DMS 273 treated with DMSO at 0.1 percent for 48 hours (cell line): ENCODE data around the gene NCBP3.
"Not testable (repeated sequence)": the region's sequence is repeated elsewhere in the genome, so short reads cannot be mapped to it uniquely, and the experiment has no call there.

Experiments used
- DNase-seq: peaks from one replicate; lab custom pipeline; 2025; lab: John Stamatoyannopoulos, UW

Gene NCBP3

DNA sequence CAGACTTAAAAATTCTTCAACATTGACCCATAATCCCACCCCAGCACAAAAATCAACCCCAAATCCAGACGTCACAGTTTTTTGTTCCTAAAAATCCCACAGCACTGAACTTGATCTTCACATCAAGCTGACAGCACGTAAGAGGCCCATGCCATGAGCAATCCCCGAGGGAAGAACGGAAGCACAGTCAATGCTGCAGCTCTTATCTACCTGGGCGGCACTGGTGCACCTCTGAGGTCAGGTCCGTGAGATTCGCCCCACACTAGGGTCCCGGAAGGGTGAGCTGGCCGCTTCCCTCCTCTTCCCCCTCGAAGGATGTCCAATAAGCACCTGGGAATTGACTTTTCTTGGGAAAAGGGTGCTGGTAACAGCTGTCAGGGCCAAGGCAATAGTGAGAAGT, 33.8 kb downstream of the NCBP3 start:
- no peak for DNase-seq

DNA sequence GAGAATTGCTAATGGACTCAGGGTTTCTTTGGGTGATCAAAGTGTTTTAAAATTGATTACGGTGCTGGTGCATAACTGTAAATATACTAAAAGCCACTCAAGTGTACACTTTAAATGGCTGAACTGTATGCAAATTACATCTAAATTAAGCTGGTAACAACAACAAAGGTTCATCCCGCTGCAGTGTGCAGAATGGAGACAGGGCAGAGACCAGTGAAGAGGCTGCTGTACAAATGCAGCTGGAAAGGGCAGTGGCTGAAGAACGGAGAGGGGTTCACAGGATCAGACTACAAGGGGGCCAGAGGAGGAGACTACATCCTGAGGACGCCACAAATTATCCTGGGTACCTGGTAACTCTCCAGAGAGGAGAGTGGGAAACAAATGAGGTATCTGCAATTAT, 36.0 kb downstream of the NCBP3 start:
- no peak for DNase-seq

DNA sequence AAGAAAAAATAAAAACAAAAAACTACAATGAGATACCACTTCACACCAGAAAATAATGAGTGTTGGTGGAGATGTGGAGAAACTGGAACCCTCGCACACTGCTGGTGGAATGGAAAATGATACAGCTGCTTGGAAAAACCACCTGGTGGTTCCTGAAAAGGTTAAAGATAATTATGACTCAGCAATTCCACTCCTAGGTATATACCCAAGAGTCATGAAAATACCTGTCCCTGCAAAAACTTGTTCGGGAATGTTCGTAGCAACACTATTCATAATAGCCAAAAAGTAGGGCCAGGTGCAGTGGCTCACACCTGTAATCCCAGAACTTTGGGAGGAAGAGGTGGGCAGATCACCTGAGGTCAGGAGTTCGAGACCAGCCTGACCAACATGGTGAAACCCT, 36.9 kb downstream of the NCBP3 start:
- no peak for DNase-seq

DNA sequence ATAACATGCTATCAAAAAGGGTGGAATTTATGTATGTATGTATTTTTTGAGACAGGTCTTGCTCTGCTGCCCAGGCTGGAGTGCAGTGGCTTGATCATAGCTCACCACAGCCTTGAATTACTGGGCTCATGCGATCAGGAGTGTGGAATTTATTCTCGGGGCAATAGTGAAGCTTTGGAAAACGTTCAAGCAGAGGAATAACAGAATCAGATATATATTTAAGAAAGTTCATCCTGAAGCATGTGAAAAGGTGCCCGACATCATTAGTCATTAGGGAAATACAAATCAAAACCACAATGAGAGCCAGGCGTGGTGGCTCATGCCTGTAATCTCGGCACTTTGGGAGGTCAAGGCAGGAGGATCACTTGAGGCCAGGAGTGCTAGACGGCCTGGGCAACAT, 37.3 kb downstream of the NCBP3 start:
- no peak for DNase-seq

DNA sequence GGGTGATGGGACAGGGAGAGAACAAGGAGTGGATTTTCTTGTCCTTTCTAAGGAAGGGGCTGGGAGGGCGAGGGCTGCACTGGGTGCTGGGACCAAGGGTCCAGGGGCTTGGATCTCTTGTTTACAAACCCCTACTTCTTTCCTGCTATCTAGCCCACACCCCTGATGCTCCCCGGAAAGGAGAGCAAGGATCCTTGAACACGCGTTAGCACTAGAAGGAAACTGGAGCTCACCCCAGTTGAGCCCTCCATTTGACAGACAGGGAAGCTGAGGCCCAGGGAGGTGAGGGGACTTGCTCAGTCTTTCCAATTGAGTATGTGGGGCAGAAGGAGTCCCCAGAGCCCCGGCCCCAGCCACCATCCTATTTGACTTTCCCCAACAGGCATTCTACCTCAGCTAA, 40.5 kb downstream of the NCBP3 start:
- no peak for DNase-seq

DNA sequence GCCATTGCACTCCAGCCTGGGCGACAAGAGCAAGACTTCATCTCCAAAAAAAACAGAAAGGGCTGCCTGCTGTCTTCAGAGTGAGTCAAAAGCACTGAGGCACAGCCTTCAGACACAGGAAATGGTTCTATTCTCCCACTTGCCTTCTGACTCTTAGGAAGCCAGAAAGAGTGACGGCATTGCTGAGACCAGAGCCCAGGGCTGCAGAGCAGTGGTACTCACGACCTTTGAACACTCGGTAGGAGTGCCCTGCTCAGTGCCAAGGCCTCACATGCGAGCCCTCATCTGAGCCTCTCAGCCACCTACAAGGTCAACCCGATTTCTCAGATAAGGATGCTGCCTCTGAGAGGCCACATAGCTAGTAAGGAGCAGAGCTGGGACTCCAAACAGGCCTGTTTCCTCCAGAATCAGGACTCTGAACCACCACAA, 41.5 kb downstream of the NCBP3 start:
- DNase-seq: no peak

DNA sequence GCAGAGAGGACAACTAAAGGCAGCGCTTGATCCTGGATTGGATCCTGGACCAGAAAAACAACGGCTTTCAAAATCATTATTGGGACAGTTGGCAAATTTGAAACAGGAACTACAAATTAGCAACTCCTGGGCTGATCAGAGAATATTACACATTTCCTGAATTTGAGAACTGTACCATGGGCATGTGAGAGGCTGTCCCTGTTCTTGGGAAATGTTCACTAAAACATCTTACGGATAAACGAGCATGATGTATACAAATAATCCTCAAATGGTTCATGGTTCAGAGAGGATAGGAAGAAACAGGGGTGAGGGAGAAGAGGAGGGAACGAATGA, 42.8 kb downstream of the NCBP3 start:
- DNase-seq: no peak

DNA sequence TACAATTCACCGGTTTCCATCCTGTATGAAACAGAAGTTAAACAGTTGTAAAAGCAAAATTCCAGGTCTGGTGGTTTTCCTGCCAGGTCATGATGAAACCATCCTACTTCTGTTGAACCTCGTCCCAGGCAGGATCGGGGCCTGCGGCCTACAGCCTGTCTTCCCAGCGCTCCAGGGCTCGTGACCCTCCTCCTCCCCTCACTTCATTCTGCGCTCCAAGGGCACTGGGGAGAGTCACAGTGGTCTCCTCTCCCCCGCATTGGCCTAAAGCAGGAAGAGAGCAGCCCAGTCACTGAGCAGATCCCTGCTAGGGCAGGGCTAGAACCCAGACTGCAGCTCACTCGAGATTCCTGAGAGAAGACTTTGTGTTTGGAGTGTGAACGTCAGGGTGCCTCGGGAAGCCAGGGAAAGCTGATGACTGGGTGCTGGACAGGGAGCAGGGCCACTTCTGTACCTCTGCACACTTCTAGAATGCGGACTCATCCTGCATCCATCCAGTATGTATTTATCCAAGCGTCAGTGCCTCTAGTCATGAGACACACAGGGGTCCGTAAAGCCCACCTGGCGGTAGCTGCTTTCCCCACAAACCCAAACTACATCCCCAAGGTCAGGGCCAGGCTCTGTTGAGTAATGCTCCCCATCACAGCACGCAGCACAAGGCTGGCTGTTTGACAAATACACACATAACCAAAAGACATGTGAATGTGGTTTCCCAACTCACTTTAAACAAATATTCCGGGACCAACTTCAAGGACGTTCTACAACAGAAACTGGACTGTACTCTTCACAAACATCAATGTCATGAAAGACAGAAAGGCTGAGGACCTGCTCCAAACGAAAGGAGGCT, 43.4 kb downstream of the NCBP3 start:
- DNase-seq: no peak

DNA sequence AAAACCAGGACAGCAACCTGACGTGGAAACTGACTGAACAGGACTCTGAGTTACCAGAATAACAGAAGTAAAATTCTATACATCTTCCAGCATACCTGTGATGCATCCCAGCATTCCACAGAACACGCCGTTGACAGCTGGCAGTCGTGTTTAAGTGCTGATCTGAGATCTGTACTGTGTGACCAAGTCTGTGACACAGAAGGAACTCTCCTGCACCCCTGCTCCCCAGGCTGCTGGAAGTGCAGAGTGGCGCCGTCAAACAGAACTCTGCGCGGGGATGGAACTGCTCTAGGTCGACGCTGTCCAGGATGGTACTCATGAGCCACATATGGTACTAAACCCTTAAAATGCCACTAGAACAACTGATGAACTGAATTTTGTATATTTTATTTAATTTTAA, 44.3 kb downstream of the NCBP3 start:
- no peak for DNase-seq

DNA sequence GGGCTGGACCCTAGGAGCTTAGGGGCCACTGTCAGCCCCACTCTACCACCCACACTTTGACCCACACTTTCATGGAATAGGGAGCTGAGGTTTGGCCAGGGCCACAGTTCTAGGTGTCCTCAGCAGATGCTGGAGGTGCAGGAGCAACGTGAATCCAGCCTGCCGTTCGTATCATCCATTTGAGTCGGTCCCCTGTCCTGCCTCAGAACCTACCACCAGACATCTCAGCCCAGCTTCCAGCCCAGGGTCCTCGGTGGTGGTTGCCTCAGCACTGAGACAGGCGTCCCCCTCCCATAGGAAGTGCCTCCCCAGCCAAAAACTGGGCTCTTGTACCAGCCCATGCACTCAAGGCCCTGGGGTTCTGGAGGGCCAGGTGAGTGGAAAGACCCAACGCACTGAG, 44.7 kb downstream of the NCBP3 start:
- no peak for DNase-seq

DNA sequence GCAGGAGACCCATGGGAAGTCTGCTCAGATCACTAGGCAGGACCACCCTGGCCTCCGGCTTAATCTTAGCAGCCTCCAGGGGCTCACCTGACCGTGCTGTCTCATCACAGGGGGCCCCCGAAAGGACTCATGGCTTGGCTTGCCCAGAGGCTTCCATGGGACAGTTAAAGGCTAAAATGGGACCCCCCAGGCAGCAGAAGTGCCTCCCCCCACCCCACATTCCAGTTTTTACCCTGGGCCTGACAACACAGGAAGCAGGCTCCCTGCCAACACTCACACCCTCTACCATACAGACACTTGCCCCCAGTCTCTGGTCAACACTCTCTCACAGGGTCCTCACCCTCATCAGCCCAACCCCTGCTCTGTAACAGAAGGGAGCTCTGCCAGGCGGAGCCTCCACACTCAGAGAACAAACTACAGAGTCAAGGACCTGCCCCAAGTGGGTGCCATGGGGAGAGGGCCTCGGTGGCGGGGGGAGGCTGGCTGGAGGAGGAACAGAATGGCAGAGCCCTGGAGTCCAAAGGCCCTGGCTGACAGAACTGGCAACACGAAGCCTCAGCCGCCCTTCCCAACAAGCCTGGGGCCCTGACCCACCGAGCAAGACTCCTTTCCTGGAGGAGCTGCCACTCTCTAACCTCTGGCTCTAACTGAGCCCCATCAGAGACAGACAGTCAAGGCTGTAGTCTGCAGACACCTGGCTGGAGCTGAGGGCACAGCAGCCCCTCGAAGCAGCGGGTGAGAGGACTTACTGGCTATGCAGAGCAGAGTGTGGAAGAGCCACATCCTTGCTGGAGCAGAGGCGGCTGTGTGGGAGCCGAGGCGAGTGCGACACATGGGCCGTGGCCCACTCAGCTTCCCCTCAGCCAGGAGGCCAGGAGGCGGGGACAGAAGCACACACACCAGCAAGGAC, 45.4 kb downstream of the NCBP3 start, which contains the start of gene ITGAE:
Gene ITGAE (minus strand): TSS at position 827 of the 910 bp plus-strand sequence. CDS start 44 bp downstream, at position 783.
- DNase-seq: no peak

DNA sequence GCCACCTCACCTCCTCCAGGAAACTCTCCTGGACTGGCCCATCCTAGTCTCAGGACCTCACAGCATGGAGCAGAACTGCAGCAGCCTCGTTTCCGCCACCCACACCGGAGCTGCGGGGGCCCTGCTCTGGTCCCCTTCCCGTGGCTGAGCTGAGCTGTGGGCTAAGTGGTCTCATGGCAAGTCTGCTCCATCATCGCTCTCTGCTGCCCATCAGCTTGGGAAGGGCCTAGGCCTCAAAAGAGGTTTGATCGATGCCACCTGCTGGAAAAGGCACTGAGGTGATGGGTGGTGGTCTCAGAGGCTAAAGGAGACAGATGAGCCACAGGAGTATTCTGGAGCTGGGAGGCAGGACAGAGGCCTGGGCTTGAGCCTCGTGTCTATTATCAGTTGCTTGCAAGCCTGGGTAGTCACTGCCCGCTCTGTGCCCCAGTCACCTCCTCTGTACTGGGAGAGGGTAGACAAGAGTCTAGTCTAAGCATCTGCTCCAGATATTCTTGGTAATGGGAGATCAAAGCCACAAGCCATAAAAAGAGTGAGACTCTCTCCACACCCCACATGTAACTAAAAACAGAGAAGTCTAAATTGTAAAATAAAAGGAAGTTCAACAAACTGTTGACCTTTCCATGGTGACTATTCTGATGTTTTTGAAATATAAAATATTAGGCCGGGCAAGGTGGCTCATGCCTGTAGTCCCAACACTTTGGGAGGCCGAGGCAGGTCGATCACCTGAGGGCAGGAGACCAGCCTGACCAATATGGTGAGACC, 46.7 kb downstream of the NCBP3 start:
- no peak for DNase-seq

DNA sequence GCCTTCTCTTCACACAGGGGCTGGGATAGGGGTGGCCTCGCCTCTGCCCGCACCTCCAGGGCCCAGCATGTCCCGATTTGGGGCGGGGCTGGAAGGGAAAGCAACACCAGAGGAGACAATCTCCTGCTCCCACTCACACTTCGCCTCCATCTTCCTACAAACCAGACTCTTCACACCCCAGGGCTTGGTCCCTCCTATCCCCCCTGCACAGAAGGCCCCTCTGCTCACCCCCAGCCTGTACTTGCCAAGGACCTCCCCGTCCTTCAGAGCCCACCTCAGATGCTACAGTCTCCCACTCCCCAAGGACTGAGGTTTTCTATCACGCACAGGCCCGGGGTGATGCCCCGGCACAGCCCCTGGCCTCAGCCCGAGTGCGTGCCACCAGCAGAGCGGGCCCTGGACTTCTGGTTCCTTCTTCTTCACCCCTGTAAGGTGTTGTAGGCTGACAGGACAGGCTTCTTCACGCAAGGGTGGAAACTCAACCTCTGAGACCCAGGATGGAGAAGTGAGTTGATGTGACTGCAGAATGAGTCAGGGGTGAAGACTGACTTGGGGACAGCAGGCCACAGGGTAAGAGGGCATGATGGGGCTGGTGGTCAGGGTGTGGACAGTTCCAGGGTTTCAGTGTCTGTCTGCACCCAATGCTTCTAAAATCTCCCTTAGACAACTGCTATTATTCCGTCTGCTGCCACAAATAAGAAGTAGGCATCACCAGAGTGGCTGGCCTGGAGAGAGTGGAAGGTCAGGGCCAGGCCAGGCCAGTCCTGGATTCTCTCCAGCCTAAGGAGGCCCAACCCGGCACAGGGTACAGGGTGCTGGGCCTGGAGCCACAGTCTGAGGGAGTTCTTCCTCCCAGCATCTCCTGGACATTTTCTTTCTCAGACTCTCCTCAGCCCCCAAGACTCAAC, 47.5 kb downstream of the NCBP3 start:
- DNase-seq: no peak

DNA sequence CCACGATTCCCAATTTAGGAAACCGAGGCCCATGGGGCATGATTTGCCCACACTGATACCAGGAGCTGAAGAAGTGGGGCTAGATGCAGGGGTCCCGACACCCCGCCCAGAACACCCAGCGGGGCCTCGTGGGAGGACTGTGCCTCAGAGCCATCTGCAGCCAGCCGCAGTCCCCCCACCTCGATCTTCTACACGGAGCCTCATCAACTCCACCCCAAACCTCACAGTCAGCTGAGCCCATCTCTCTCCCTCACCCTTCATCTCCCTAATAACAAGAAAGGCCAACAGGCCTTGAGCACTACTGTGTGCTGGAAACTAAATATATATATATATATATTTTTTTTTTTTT, 49.2 kb downstream of the NCBP3 start:
- no peak for DNase-seq

DNA sequence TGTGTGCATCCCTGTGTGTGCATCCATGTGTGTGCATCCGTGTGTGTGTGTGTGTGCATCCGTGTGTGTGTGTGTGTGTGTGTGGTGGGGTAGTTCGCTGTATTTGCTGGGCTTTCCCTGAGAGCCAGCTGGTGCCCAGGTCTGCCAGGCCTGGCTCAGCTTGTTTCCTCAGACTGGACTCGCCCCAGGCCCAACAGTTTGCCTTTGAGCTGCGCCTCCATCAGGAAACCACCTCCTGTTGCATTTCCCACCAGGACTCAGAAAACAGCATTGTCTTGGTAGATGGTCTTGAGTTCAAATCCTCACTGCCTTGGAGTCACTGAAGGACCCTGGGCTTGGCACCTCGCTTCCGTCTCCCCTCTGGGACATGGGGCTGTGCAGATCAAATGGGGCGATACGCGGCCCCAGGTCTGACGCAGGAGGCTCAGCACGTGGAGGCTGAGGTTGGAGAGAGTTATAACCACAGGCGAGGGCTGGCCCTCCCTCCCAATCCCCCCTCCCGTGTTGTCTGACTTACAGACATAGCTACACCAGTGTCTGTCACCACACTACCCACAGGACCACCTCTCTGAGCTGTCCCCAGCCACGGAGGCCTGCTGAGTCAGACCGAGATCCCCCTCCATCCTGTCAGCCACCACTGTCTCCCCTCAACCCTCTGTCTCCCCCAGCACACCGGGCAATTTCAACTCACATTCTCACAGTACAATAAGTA, 49.8 kb downstream of the NCBP3 start:
- DNase-seq: no peak

DNA sequence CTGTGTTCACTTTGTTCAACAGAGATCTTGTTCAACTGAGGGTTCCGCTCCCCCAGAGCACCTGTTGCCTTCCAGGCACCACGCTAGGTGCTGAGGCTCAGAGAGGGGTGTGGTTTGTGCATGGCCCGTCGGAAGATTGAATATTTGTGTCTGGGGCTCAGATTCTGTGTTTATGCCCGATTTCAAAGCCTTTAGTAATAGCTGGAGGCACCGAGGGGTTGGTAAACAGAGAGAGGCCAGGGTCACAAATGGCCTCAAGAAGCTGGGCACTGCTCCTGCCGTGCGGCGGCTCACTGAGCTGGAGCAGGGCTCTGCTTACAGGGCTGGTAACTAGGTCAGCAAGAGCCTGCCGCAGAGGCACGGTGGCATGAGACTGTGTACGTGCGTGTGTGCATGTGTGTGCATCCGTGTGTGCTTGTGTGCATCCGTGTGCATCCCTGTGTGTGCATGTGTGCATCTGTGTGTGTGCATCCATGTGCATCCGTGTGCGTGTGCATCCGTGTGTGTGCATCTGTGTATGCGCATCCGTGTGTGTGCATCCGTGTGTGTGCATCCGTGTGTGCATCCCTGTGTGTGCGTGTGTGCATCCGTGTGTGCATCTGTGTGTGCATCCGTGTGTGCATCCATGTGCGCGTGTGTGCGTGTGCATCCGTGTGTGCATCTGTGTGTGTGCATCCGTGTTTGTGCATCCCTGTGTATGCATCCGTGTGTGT, 50.5 kb downstream of the NCBP3 start:
- no peak for DNase-seq

DNA sequence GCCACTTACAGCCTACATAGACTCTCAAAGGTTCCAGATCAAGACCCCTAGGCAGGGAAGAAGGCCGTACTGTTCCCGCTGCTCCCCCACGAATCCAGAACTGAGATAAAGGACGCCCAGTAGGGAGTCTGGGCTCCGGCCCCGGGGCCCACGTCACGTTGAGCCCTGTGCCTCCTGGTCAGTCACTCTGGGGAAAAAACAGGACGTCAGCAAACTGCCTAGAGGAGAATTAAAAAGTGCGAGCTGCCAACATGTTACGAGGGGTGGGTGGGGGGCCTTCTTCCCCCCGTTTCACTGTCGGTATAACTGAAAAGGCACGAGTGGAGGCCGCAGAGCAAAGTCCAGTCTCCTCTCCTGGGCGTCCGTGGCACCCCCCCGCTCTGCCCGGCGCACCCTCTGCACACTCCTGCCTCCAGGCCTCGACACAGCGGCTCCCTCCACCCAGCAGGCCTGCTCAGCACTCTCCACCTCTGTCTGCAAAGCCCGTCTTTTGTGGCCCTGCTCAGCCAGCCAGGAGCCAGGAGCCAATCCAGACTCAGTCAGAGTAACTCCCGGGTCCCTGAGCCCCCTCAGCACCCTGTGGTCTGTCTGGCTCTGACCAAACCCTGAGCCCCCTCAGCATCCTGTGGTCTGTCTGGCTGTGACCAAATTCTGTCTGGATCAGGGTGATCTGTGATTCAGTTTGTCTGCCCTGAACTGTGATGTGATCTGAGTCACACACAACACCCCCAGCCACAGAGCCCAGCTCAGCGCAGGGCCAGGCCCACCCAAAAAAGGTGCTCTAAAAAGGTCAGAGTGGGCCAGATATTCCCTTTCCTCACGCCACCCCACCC, 51.3 kb downstream of the NCBP3 start:
- DNase-seq: no peak

DNA sequence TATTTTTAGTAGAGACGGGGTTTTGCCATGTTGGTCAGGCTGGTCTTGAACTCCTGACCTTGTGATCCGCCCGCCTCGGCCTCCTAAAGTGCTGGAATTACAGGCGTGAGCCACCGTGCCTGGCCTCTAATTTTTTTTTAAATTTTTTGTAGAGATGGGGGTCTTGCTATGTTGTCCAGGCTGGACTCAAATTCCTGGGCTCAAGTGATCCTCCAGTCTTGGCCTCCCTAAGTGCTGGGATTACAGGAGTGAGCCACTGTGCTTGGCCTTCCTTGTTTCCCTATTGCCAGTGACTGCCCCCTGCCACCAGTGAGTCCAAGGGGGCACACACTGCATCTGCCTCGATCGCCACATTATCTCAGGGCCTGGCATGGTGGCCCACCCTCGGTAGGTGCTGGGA, 51.9 kb downstream of the NCBP3 start:
- not testable (repeated sequence) for DNase-seq

DNA sequence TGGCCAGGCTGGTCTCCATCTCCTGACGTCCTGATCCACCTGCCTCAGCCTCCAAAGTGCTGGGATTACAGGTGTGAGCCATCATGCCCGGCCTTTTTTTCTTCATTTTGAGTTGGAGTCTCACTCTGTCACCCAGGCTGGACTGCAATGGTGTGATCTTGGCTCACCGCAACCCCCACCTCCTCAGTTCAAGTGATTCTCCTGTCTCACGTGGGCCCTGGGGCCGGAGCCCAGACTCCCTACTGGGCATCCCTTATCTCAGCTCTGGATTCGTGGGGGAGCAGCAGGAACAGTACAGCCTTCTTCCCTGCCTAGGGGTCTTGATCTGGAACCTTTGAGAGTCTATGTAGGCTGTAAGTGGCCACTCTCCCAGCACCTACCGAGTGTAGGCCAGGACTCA, 52.8 kb downstream of the NCBP3 start:
- DNase-seq: not testable (repeated sequence)
